IMR-90 (cell line): ENCODE results near the gene MICAL2. TPM values are rescaled to one million over a fixed set of nuclear protein-coding genes. Genes with fewer than 3 reads are reported as not detected.

Source experiments
- ATAC-seq: fragments of 200-7000 bp; cut with Tn5 transposase; 2 replicates; pipeline ENCODE4 v1.9.1; 2020; ENCODE audit warnings: low read depth, mild to moderate bottlenecking, moderate library complexity
- BruUV-seq: library from RNA; stranded (reverse); fragments of 400-500 nt; replicated peaks from 2 replicates; lab custom pipeline; 2021; lab: Mats Ljungman, UMichigan
- CTCF ChIA-PET: fragments of 300-600 bp; formaldehyde crosslinking; extraction: SDS; loops from one replicate; lab custom pipeline; 2021; ENCODE audit warnings: antibody characterized with exemption; lab: Yijun Ruan, JAX
- POLR2A ChIA-PET: fragments of 300-600 bp; sonication (Branson Sonifier 250); formaldehyde crosslinking; loops from one replicate; lab custom pipeline; 2022; ENCODE audit warnings: antibody characterized with exemption; ENCODE audit not compliant: unreplicated experiment; lab: Charles Lee
- DNase-seq: peaks from one replicate; pipeline ENCODE4 v3.0.0; 2013
- H2AFZ ChIP-seq: replicated peaks from 2 replicates; pipeline ENCODE3; 2013; ENCODE audit warnings: low read length, mild to moderate bottlenecking; ENCODE audit not compliant: poor library complexity
- H2AK5ac ChIP-seq: 2 replicates; pipeline ENCODE4 v1.6.1; 2013; ENCODE audit warnings: low read depth, low read length, inconsistent platforms
- H2AK9ac ChIP-seq: replicated peaks from 2 replicates; pipeline ENCODE3; 2013; ENCODE audit warnings: mild to moderate bottlenecking, low read depth, low read length, moderate library complexity; ENCODE audit not compliant: poor library complexity
- H2BK120ac ChIP-seq: 2 replicates; pipeline ENCODE4 v1.6.1; 2013; ENCODE audit warnings: low read depth, low read length, inconsistent platforms
- H2BK15ac ChIP-seq: 3 replicates; pipeline ENCODE4 v1.6.1; 2013; ENCODE audit warnings: low read depth, low read length, inconsistent platforms
- H2BK20ac ChIP-seq: 2 replicates; pipeline ENCODE4 v1.6.1; 2013; ENCODE audit warnings: low read depth, mild to moderate bottlenecking, inconsistent platforms, low read length, moderate library complexity
- H2BK5ac ChIP-seq: 2 replicates; pipeline ENCODE4 v1.6.1; 2013; ENCODE audit warnings: mild to moderate bottlenecking, low read depth, low read length, inconsistent platforms; ENCODE audit not compliant: poor library complexity, severe bottlenecking
- H3K14ac ChIP-seq: replicated peaks from 2 replicates; pipeline ENCODE4 v1.6.1; 2013; ENCODE audit warnings: low read depth, low read length, inconsistent platforms
- H3K18ac ChIP-seq: 2 replicates; pipeline ENCODE4 v1.6.1; 2013; ENCODE audit warnings: low read depth, low read length, control low read depth
- H3K23ac ChIP-seq: 2 replicates; pipeline ENCODE4 v1.6.1; 2013; ENCODE audit warnings: low read depth, low read length, inconsistent platforms
- H3K27ac ChIP-seq: 2 replicates; pipeline ENCODE4 v1.5.1; 2013; ENCODE audit warnings: mild to moderate bottlenecking, control low read depth, low read length; ENCODE audit not compliant: insufficient read depth
- H3K27me3 ChIP-seq: 2 replicates; pipeline ENCODE4 v1.6.1; 2013; ENCODE audit warnings: low read length; ENCODE audit not compliant: control insufficient read depth, insufficient read depth
- H3K36me3 ChIP-seq: 2 replicates; pipeline ENCODE4 v1.6.1; 2013; ENCODE audit warnings: low read length, mixed read lengths; ENCODE audit not compliant: control insufficient read depth, insufficient read depth
- H3K4ac ChIP-seq: 2 replicates; pipeline ENCODE4 v1.6.1; 2013; ENCODE audit warnings: low read depth, low read length, inconsistent platforms
- H3K4me1 ChIP-seq: 2 replicates; pipeline ENCODE4 v1.6.1; 2013; ENCODE audit warnings: low read length, mixed read lengths; ENCODE audit not compliant: control insufficient read depth, insufficient read depth
- H3K4me2 ChIP-seq: 2 replicates; pipeline ENCODE4 v1.6.1; 2013; ENCODE audit warnings: low read depth, mild to moderate bottlenecking, control low read depth, low read length, moderate library complexity
- H3K4me3 ChIP-seq: 2 replicates; pipeline ENCODE4 v1.5.1; 2013; ENCODE audit warnings: low read depth, mild to moderate bottlenecking, control low read depth, low read length, moderate library complexity; ENCODE audit not compliant: insufficient read depth
- H3K56ac ChIP-seq: 2 replicates; pipeline ENCODE4 v1.6.1; 2013; ENCODE audit warnings: low read length, inconsistent platforms; ENCODE audit not compliant: insufficient read depth; ENCODE audit errors: extremely low read depth
- H3K79me1 ChIP-seq, 2 experiments: 2 replicates each; pipeline ENCODE4 v1.6.1; 2013; ENCODE audit warnings: low read length in 2 of 2, inconsistent platforms in 1 of 2, low read depth in 1 of 2
- H3K9ac ChIP-seq: 2 replicates; pipeline ENCODE4 v1.6.1; 2013; ENCODE audit warnings: low read depth, low read length, control low read depth
- H3K9me1 ChIP-seq: 2 replicates; pipeline ENCODE4 v1.6.1; 2013; ENCODE audit warnings: low read length, inconsistent platforms; ENCODE audit not compliant: insufficient read depth
- H3K9me3 ChIP-seq: 2 replicates; pipeline ENCODE4 v1.6.1; 2013; ENCODE audit warnings: low read length; ENCODE audit not compliant: control insufficient read depth, insufficient read depth
- H4K20me1 ChIP-seq: 2 replicates; pipeline ENCODE4 v1.6.1; 2013; ENCODE audit warnings: low read length, inconsistent platforms; ENCODE audit not compliant: insufficient read depth
- H4K5ac ChIP-seq: 2 replicates; pipeline ENCODE4 v1.6.1; 2013; ENCODE audit warnings: mild to moderate bottlenecking, low read depth, low read length, control low read depth
- H4K8ac ChIP-seq, 2 experiments: 2 replicates each; pipeline ENCODE4 v1.6.1; 2013; ENCODE audit warnings: low read depth in 2 of 2, low read length in 2 of 2, control low read depth in 1 of 2, inconsistent platforms in 1 of 2
- H4K91ac ChIP-seq: 2 replicates; pipeline ENCODE4 v1.6.1; 2013; ENCODE audit warnings: low read depth, low read length, inconsistent platforms; ENCODE audit not compliant: insufficient read depth
- BHLHE40 ChIP-seq: fragments of 150-350 bp; IDR thresholded peaks from 2 replicates; pipeline ENCODE4 v1.6.1; 2016; ENCODE audit warnings: mild to moderate bottlenecking, low read depth, low read length
- CEBPB ChIP-seq: IDR thresholded peaks from 2 replicates; pipeline ENCODE4 v1.6.1; 2012; ENCODE audit warnings: low read depth, low read length, improper control_type of control experiment
- CHD1 ChIP-seq: IDR thresholded peaks from 2 replicates; pipeline ENCODE4 v1.6.1; 2012; ENCODE audit warnings: low read depth, low read length, improper control_type of control experiment
- CTCF ChIP-seq: conservative IDR thresholded peaks from 2 replicates; pipeline ENCODE4 v1.5.1; 2012; ENCODE audit warnings: mild to moderate bottlenecking, low read depth, low read length, improper control_type of control experiment
- ELK1 ChIP-seq: fragments of 150-350 bp; IDR thresholded peaks from 2 replicates; pipeline ENCODE4 v1.6.1; 2016; ENCODE audit warnings: low read depth, mild to moderate bottlenecking, low read length, moderate library complexity, borderline replicate concordance
- MAFK ChIP-seq: IDR thresholded peaks from 2 replicates; pipeline ENCODE4 v1.6.1; 2012; ENCODE audit warnings: low read depth, low read length, improper control_type of control experiment
- MAZ ChIP-seq: IDR thresholded peaks from 2 replicates; pipeline ENCODE4 v1.6.1; 2012; ENCODE audit warnings: low read depth, mild to moderate bottlenecking, low read length, improper control_type of control experiment, moderate library complexity, borderline replicate concordance
- MXI1 ChIP-seq: IDR thresholded peaks from 2 replicates; pipeline ENCODE4 v1.6.1; 2012; ENCODE audit warnings: low read depth, mild to moderate bottlenecking, low read length, moderate library complexity, borderline replicate concordance
- NFE2L2 ChIP-seq: fragments of 150-350 bp; IDR thresholded peaks from 2 replicates; pipeline ENCODE4 v1.6.1; 2016; ENCODE audit warnings: low read depth, mild to moderate bottlenecking, low read length
- POLR2A ChIP-seq: IDR thresholded peaks from 2 replicates; pipeline ENCODE4 v1.6.1; 2012; ENCODE audit warnings: mild to moderate bottlenecking, low read depth, low read length
- RCOR1 ChIP-seq: IDR thresholded peaks from 2 replicates; pipeline ENCODE4 v1.6.1; 2012; ENCODE audit warnings: mild to moderate bottlenecking, low read length, improper control_type of control experiment; ENCODE audit not compliant: insufficient replicate concordance
- RFX5 ChIP-seq: IDR thresholded peaks from 2 replicates; pipeline ENCODE4 v1.8.0; 2012; ENCODE audit warnings: low read depth, mild to moderate bottlenecking, low read length, moderate library complexity
- SMC3 ChIP-seq: fragments of 150-350 bp; IDR thresholded peaks from 2 replicates; pipeline ENCODE4 v1.6.1; 2016; ENCODE audit warnings: low read depth, mild to moderate bottlenecking, antibody characterized with exemption, low read length, moderate library complexity
- USF2 ChIP-seq: fragments of 150-350 bp; IDR thresholded peaks from 2 replicates; pipeline ENCODE4 v1.6.1; 2017; ENCODE audit warnings: mild to moderate bottlenecking, antibody characterized with exemption, low read length, low read depth
- WGBS, 2 experiments: methylation state at CpG; one replicate each; pipeline versions ENCODE4 v1.1.5 to v1.1.7; 2013; ENCODE audit warnings: missing lambda C conversion rate in 2 of 2; ENCODE audit not compliant: insufficient read length in 1 of 2; ENCODE audit errors: extremely low coverage in 2 of 2; 5-methylcytosine and 5-hydroxymethylcytosine counted together
- dilution Hi-C: fragments of 300-500 bp; cut with HindIII; formaldehyde crosslinking; loops from one replicate; pipeline ENCODE4 v1.14.3; 2018; ENCODE audit warnings: low sequenced_read_pairs; ENCODE audit not compliant: unreplicated experiment
- in situ Hi-C: fragments of 300-500 bp; cut with MboI; formaldehyde crosslinking; loops from 3 replicates; pipeline ENCODE4 v1.14.3; 2019; ENCODE audit warnings: low sequenced_read_pairs, inconsistent platforms, mixed read lengths
- intact Hi-C: fragments of 100-400 bp; cut with micrococcal nuclease; formaldehyde crosslinking; loops from 2 replicates; pipeline ENCODE4 v1.10.0; 2022
- polyA plus RNA-seq, 3 experiments: library from polyadenylated mRNA; depleted of rRNA; stranded (reverse); fragments of >200 nt; gene quantifications; 2 replicates each; pipeline ENCODE4 v1.2.3, GENCODE V29; 2012; ENCODE audit warnings: low replicate concordance in 1 of 3
- total RNA-seq: library from RNA; depleted of rRNA; stranded (reverse); fragments of >200 nt; gene quantifications from 2 replicates; pipeline ENCODE4 v1.2.3, GENCODE V29; 2012

MICAL2 gene
- total and polyA plus RNA-seq, 2 of the 4 experiments (the other 2 are of a cell fraction), result 170 to 336 TPM

- peak overlapping the region; percentile 6; the same call in 1 of the 2 replicates for H3K9ac ChIP-seq
- H2BK5ac ChIP-seq, result peak overlapping the region; percentile 100
- H2BK15ac ChIP-seq, result peak overlapping the region; percentile 98
- peak overlapping the region; percentile 100 for H4K91ac ChIP-seq
- in situ Hi-C loops, result no loop called here
- POLR2A ChIA-PET, result interaction anchor here (0.6 to 3.3 kb wide), 2 partner anchors 20 to 1238 kb away, joined by 3 to 17 read pairs; no protein-coding TSS in a partner anchor
- no peaks in the 10 kb centered on the region; the same call in 1 of the 2 replicates for H3K9me3 ChIP-seq
- peak overlapping the region; percentile 80 for H2AK9ac ChIP-seq
- no peaks in the 10 kb centered on the region for H3K27me3 ChIP-seq
- BruUV-seq, result no TSS peak
- peak overlapping the region; percentile 100 for H2BK20ac ChIP-seq
- H3K27ac ChIP-seq, result peak overlapping the region; percentile 86
- H2AFZ ChIP-seq, result peak overlapping the region; percentile 77
- dilution Hi-C loops, result no loop called here
- intact Hi-C loops, result no loop called here
- H3K4me1 ChIP-seq, result peaks cover 20% of the 10 kb centered on the region
- H3K79me1 ChIP-seq, result peaks cover 0 to 17% of the 10 kb centered on the region in 2 experiments; a peak in 1 of 4 replicates
- H3K9me1 ChIP-seq, result peaks cover 12% of the 10 kb centered on the region
- no peaks in the 10 kb centered on the region for H3K36me3 ChIP-seq
- peak overlapping the region; percentile 100 for H2BK120ac ChIP-seq
- peak overlapping the region; percentile 73 for H3K18ac ChIP-seq
- CTCF ChIA-PET, result interaction anchor here (0.8 to 1.4 kb wide), 3 partner anchors 10 to 215 kb away, joined by 3 to 5 read pairs (median 5); no protein-coding TSS in a partner anchor
- H4K8ac ChIP-seq, result peak overlapping the region; percentile 57 to 98
- peak; percentile 56 for DNase-seq
- H3K4me3 ChIP-seq, result no peak overlapping the region
- peak overlapping the region; percentile 87 for H4K5ac ChIP-seq
- H3K56ac ChIP-seq, result peak overlapping the region; percentile 86
- ATAC-seq, result peak; percentile 63
- H3K4me2 ChIP-seq, result peak overlapping the region; percentile 14
- no CpG with 5 or more reads among the region's 8 CpGs for WGBS, 2 experiments
- H3K14ac ChIP-seq, result peak overlapping the region; percentile 91
- H4K20me1 ChIP-seq, result no peaks in the 10 kb centered on the region
- peak overlapping the region; percentile 80 for H3K23ac ChIP-seq
- peak overlapping the region; percentile 90 for H2AK5ac ChIP-seq
- peak overlapping the region; percentile 99 for H3K4ac ChIP-seq
- TF ChIP-seq MAFK (no peak), POLR2A (peak; percentile 40; the same call in 1 of the 2 replicates), CTCF (no peak), SMC3 (no peak), USF2 (no peak), RCOR1 (no peak), CEBPB (peak; percentile 85), NFE2L2 (no peak), BHLHE40 (0 out of 2 replicates have a peak, but pooled peaks have one; percentile 10), MAZ (no peak), RFX5 (no peak), MXI1 (no peak), ELK1 (no peak), CHD1 (no peak)
Measured at GRCh38 chr11:12066799-12067508, 43.4 kb upstream of the MICAL2 start.
